CD4-positive, alpha-beta T cell treated with Interleukin-2 at 100 ng/mL for 4 hours (primary cell): Measurements from ENCODE around the gene HIGD2A.

Experiments used
- DNase-seq: peaks from one replicate; pipeline ENCODE4 v3.0.0-alpha.2; 2020; ENCODE audit warnings: low spot score

Gene HIGD2A

GRCh38 chr5:176369934-176370711 is 18.4 kb upstream of the HIGD2A start:
- no peak for DNase-seq

GRCh38 chr5:176371621-176372539 is 16.7 kb upstream of the HIGD2A start:
- no peak for DNase-seq

GRCh38 chr5:176373100-176373818 is 15.3 kb upstream of the HIGD2A start:
- DNase-seq = no peak

GRCh38 chr5:176379881-176380280 is 8.7 kb upstream of the HIGD2A start:
- DNase-seq = no peak

DNA sequence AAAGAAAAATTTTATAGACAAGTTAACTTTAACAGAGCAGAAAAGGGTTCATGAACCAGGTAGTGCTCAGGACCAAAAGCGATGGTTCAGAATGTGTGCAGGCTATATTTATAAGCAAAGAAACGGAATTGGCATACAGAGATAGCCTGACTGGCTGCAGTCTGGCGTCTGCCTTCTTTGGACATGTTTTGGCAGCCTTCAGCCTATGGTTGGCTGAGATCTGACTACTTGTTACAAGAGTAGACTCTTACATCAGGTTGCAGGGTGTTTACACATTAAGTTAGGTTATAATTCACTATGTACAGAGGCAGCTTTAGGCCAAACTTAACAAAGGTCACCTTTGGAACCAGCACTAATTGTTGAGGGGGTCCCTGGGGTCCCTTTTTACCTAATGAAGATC is 7.1 kb upstream of the HIGD2A start:
- DNase-seq = no peak

GRCh38 chr5:176381979-176382378 is 6.6 kb upstream of the HIGD2A start:
- DNase-seq = no peak

DNA sequence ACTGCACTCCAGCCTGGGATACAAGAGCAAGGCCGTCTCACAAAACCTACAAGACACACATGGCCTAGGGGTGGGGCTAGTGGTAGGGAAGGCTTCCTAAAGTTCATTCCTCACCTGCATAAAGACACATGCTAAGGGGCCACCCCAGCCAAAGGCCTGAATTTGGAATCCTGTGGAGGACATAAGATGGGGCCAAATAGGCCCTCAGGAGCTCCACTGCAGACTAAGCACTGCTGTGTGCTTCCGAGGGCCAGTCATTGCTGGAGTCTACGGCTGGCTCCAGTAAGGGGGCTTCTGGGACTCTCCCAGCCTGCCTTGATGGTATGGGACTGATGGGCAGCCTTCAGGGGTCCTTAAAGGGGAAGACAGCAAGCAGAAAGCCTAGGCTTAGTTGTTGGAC is 5.8 kb upstream of the HIGD2A start:
- DNase-seq = no peak

DNA sequence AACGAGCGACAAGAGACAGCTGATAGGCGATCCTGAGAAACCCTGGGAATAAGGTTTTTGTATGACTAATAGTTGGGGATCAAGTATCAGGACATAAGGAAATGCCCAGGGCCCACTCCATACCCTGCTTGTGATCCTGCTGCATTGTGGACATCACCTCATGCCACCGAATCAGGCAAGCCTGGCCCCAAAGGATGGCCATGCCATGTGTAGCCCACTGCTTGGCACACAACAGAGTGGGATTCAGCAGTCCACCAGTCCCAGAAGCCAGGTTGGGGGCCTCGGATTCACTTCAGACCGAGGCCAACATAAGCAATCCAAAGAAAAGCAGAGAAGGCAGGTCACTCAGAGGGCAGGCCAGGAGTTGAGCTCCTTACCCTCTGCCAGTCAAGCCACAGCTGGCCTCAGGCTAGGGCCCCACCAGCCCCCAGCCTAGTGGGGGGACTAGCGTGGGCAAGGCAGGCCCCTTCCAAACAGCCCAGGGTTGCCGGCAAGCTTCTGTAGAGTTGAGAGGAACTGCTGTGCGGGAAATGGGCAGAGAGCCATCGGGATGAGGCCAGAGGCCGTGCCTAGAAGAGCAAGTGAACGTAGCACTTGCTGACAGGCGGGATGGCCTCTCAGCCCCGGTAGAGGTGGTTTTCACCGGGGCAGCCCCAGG is 5.2 kb upstream of the HIGD2A start:
- DNase-seq = no peak

DNA sequence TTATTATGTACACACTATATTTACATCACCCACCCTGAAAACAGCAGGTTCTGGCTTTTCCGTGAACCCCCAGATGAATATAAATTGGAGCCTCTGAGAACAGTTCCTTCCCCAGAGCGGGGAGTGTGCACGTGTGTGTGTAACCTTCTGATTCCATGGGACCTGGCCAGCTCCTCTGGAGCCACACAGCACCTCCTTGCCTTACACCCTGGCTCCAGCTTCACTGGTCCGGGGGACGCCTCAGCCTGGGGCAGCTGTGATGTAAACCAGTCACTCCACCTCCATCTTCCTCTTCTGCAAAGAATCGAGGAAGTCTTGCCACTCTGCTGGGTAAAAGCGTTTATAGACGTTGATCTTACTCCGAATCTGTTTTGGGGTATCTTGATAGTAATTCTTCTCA is 4.6 kb upstream of the HIGD2A start:
- DNase-seq = no peak

- no peak for DNase-seq
Measured at GRCh38 chr5:176384366-176384930, 4.1 kb upstream of the HIGD2A start.

- DNase-seq = no peak
Measured at GRCh38 chr5:176384991-176385390, 3.6 kb upstream of the HIGD2A start.

GRCh38 chr5:176386491-176386890 is 2.1 kb upstream of the HIGD2A start:
- no peak for DNase-seq

DNA sequence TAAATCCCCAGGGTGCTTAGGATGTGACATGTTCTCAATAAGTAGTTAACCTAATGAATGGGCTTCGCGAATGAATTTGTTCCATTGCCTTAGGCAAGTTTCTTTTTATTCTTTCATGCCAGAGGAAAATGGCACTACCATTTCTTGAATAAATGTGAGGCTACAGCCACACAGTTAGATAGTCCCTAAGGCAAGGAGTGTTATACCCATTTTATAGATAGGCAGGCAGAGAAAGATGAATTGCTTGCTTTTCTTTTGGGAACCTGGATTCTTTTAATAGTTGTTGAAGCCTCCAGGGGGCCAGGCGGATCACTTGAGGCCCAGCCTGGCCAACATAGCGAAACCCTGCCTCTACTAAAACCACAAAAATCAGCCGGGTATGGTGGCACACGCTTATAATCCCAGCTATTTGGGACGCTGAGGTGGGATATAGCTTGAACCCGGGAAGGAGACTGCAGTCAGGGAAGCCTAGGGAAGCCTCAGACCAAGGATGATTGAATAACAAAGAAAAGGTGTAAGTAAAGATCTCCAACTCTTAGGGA is 1.1 kb upstream of the HIGD2A start:
- DNase-seq = no peak

- no peak for DNase-seq
Measured at GRCh38 chr5:176388003-176388443, 528 bp upstream of the HIGD2A start.

DNA sequence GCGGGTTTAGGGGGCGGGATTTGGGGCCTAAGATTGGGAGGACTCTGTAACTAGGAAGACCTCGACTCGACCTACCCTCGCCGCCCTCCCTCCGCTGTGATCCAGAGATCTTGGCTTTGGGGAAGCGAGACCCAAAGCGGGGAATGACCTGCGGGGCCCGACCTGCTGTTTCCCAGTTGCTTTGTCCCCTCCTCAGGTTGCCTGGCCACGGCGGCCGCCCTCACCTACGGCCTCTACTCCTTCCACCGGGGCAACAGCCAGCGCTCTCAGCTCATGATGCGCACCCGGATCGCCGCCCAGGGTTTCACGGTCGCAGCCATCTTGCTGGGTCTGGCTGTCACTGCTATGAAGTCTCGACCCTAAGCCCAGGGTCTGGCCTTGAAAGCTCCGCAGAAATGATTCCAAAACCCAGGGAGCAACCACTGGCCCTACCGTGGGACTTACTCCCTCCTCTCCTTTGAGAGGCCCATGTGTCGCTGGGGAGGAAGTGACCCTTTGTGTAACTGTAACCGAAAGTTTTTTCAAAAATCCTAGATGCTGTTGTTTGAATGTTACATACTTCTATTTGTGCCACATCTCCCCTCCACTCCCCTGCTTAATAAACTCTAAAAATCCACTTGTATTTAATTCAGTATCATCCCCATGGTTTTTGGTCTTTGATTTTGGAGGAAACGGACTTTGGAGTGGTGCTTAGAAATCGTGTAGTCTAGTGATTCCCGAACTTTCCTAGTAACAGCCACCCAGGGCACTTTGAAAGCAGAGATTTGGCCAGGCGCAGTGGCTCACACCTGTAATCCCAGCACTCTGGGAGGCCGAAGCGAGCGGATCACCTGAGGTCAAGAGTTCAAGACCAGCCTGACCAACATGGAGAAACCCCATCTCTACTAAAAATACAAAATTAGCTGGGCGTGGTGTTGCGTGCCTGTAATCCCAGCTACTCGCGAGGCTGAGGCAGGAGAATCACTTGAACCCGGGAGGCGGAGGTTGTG is 878 bp downstream of the HIGD2A start:
- DNase-seq = no peak

GRCh38 chr5:176391479-176391878 is 2.9 kb downstream of the HIGD2A start:
- no peak for DNase-seq

- no peak for DNase-seq
Measured at GRCh38 chr5:176391999-176392398, 3.4 kb downstream of the HIGD2A start.

- no peak for DNase-seq
Measured at GRCh38 chr5:176392526-176392925, 4.0 kb downstream of the HIGD2A start.

DNA sequence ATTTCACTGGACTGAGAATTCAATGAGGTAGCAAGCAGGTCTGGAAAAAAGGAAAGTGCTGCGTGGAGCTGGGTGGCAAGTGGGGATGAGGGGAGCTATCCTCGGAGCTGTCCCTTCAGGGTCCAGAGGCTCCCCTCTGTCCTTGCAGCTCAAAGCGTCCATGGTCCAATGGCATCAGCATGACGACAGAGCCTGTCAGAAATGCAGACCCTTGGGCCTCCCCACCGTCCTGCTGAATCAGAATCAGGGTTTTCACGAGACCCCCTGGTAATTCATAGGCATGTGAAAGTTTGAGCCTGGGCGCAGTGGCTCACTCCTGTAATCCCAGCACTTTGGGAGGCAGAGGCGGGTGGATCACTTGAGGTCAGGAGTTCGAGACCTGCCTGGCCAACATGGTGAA is 5.5 kb downstream of the HIGD2A start:
- DNase-seq = no peak
